ENCODE data around the gene DUSP22. TPM values are rescaled to one million over a fixed set of nuclear protein-coding genes. Genes with fewer than 3 reads are reported as not detected.
"Not testable (repeated sequence)": the region's sequence is repeated elsewhere in the genome, so short reads cannot be mapped to it uniquely, and the experiment has no call there.

DUSP22 gene
- total RNA-seq, 2 experiments from 2014 or later: 38.1 to 47.8 TPM

DNA sequence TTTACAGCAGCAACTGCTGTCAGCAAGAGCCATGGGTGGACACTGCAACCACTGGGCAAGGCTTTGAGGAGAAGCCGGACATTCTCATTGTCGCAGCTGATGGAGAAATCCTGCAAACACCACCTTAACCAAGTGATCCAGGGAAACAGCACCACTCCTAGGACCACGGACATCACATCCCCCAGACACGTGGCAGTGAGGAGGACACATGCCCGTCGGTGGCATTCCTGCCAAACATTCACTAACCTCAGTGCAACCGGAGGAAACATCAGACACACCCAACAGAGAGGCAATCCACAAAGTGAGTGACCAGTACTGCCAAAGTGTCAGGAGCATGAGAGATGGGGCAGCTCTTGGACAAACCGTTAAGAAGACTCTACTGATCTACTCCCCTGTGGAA is 82.7 kb downstream of the DUSP22 start:
- ATAC-seq: no peak
- Mint-ChIP-seq H3K4me3 (no peak overlapping the region), H3K27me3 (peaks cover 37% of the 10 kb centered on the region), H3K4me1 (peaks cover 26% of the 10 kb centered on the region), H3K9me3 (ENCODE audit: low read depth) (no peaks in the 10 kb centered on the region), H3K27ac (no peak overlapping the region), H3K36me3 (peaks cover 2% of the 10 kb centered on the region)
- CTCF ChIA-PET: no interaction called here
- DNase-seq: no peak

DNA sequence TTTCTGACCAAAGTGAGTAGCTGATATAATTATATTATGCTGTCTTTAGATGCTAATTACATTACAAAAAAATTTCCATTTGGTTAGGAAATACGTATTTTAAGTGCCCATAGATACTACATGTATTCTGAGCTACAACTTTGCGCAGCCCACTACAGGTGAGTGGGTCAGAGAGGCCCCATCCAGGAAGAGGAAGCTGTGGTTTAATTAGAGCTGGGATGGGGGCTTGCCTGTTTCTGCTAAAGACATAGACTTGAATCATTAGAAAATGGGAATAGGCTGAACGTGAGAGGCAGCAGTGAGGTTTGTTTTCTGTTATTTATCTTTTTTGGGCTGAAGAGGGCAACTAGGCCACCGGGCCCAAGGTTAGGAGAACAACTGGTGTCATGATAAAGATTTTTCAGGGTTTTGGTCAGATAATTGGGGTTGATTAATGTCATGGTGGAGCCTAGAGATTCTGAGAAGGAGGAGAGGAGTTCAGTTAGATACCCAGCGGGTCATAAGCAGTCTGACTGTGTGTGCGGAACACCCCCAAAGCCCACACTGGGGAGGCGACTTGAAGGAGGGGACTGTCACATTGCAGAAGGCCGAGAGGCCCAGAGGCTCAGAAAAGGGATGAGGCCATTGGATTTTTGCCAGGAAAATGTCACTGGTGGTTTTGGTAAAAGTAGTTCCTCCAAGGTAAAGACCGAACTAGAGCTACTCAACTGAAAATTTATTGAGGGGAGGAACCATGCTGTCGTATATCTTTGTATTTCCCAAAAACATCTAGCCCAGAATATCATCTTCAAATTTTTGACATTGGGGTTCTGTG is 84.7 kb downstream of the DUSP22 start:
- Mint-ChIP-seq H3K27ac (no peak overlapping the region), H3K36me3 (no peaks in the 10 kb centered on the region), H3K4me3 (no peak overlapping the region), H3K4me1 (peaks cover 31% of the 10 kb centered on the region), H3K9me3 (ENCODE audit: low read depth) (no peaks in the 10 kb centered on the region), H3K27me3 (peaks cover 33% of the 10 kb centered on the region)
- CTCF ChIA-PET: interaction anchor here (1.1 kb wide), 1 partner anchor 188 kb away, joined by 3 read pairs; no protein-coding TSS in a partner anchor
- DNase-seq (no peak), ATAC-seq (no peak)

DNA sequence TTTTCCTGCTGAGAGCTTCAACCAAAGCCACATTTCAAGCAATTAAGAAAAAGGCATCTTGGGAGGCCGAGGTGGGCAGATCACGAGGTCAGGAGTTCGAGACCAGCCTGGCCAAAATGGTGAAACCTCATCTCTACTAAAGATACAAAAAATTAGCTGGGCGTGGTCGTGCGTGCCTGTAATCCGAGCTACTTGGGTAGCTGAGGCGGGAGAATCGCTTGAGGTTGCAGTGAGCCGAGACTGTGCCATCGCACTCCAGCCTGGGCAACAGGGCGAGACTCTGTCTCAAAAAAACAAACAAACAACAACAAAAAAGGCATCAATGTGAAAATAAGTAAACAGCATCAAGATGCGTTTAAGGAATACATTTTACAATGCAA is 85.3 kb downstream of the DUSP22 start:
- CTCF ChIA-PET: not testable (repeated sequence)

DNA sequence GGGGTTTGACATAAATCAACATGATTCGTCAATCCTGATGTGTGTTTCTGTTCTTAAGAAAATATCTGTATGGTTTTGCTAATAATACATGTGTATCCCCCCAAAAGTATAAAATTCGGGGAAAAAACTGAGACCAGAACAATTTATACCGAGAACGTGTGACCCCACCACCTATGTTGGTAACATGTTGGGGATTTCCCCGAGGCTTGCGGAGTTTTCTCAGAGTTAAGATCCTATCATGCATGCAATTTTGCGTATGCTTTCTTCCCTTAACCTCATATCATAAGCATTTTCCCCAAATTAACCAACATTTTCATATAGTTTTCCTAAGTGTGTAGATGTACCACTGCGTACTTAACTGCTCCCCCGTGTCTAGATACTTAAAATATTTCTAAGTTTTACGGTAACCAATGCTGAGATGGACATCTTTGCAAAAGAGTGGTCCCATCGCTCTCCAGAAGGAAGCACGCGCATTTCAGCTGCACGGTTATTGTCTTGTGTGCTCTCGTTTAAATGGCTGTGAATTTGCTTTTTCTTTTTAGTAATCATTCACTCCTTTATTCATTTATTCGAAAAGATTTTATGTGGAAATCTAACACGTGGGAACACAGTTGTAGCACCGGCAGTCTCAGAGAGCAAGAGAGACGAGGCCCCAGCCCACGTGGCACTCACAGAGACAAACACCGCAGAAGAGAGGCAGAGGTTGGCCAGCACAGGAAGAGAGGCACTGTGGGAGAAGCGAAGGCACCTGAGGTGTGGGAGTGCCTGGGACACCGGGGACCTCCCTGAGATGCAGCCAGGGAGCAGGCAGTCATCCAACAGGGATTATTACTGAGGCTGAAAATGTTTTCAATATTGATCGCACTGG is 86.0 kb downstream of the DUSP22 start:
- DNase-seq: no peak
- no peak overlapping the region for H3K4me3 Mint-ChIP-seq
- no peak overlapping the region for H3K27ac Mint-ChIP-seq
- H3K4me1 Mint-ChIP-seq: peaks cover 29% of the 10 kb centered on the region
- peaks cover 23% of the 10 kb centered on the region for H3K27me3 Mint-ChIP-seq
- H3K9me3 Mint-ChIP-seq (ENCODE audit: low read depth): no peaks in the 10 kb centered on the region
- CTCF ChIA-PET: no interaction called here
- H3K36me3 Mint-ChIP-seq: no peaks in the 10 kb centered on the region
- no peak for ATAC-seq

More for the DNA sequence above, 85.3 kb downstream of the DUSP22 start:
- ATAC-seq; H3K4me3 Mint-ChIP-seq; H3K36me3 Mint-ChIP-seq; H3K27ac Mint-ChIP-seq; H3K9me3 Mint-ChIP-seq (ENCODE audit: low read depth); DNase-seq: not testable (repeated sequence)
- peaks cover 31% of the 10 kb centered on the region for H3K4me1 Mint-ChIP-seq
- H3K27me3 Mint-ChIP-seq: peaks cover 30% of the 10 kb centered on the region

DNA sequence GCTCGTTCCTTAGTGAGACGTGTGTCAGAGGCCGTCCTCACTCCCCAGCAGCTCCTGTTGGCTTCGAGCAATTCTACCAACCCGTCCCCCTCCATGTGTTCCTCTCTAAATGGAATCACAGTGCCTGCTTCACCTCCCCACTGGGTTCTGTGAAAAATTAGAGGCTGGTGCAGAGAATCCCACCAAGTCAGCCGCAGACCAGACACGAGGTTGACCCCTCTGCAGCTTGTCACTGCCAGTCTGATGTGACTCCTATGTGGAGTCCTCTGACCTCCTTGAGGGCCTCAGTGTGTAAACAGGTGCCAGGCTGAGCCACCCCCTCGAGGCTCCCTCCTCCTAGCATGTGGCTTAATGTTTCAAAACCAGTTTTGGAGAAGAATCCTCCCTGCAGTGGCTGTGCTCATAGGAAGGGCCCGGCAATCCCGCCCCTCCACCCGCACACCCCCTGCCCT is 86.7 kb downstream of the DUSP22 start:
- Mint-ChIP-seq H3K9me3 (ENCODE audit: low read depth) (no peaks in the 10 kb centered on the region), H3K4me3 (no peak overlapping the region), H3K36me3 (no peaks in the 10 kb centered on the region), H3K27me3 (peaks cover 21% of the 10 kb centered on the region), H3K4me1 (peaks cover 29% of the 10 kb centered on the region), H3K27ac (no peak overlapping the region)
- CTCF ChIA-PET: no interaction called here
- DNase-seq (no peak), ATAC-seq (no peak)

DNA sequence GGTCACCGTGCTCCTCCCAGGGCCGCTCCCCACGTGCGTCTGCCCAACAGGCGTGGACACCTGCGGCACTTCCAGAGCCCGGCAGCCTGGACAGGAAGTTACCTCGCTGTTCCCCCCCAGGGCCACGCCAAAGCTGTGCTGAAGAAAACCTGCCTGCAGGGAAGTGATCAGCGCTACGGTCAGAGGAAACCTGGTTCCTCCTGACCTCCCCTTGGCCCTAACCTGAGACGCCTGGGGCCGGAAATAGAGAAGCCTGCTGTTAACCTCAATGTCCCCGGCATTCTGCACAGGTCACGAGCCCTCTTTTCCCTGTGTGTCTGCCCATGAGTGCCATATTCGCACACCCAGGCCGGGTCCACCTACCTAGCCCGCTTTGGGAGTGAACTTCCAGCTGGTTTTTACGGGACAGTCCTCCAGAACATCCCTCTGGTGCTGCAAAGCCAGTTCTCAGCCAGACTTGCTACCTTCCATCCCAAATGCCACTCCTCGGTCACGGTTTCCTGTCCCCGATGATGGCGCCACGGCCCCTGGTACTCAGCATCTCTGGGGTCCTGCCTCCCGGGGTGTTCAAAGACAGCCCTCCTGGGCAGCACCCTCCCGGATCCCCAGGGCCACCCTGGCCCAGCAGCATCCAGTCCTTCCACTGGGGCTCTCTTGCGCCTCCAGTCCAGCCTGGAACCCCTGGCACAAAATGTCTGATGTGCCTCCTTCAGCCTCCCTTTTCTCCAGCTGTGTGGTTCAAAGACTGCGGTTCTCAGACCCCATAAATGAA is 87.3 kb downstream of the DUSP22 start:
- Mint-ChIP-seq H3K4me1 (peaks cover 32% of the 10 kb centered on the region), H3K4me3 (no peak overlapping the region), H3K27ac (no peak overlapping the region), H3K36me3 (no peaks in the 10 kb centered on the region), H3K9me3 (ENCODE audit: low read depth) (no peaks in the 10 kb centered on the region), H3K27me3 (peaks cover 16% of the 10 kb centered on the region)
- DNase-seq: no peak
- CTCF ChIA-PET: no interaction called here
- ATAC-seq: no peak

DNA sequence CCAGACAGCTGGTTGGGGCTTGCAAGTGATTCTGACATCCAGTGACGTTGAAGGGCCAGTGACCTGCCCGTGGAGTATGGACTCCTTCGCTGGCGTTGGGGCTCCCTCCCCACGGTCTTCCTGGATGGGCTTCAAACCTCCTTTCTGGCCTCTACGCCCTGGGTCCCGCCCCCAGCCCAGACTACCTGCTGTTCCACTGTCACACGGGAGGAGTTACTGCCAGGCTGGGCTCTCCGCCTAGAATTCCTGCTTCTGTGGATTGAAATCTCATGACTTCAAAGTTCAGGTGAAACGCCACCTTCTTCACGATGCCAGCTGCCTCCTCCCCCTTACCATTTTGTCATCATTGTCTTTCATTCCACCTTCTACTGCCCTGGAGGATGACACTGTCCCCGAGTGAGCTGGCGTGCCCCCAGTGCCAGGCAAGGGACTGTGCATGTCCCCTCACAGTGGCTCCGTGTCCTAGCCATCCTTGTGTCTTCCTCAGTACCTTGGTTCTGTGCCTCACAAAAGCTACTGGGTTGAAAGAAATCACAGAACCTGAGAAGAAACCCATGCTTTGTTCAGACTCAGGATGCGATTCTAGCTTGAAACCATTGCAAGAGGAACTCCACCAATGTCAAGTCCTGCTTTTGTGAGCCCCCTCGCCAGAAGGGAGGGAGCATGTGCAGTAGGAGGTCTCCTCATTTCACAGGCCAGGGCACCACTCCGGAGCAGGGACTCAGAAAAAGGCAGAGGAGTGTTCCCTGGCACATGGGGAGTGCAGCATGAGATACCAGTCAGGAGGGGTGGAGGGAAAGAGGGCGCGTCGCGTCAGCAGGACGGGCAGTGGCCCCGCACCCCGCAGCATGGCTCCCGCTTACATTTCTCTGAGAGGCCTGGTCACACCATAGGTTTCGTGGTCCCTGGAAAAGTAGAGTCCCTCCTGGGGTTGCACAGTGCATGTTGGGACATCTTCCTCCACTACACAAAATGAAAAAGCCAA is 88.2 kb downstream of the DUSP22 start:
- peaks cover 32% of the 10 kb centered on the region for H3K4me1 Mint-ChIP-seq
- no peak overlapping the region for H3K4me3 Mint-ChIP-seq
- H3K36me3 Mint-ChIP-seq: no peaks in the 10 kb centered on the region
- no peak overlapping the region for H3K27ac Mint-ChIP-seq
- H3K9me3 Mint-ChIP-seq (ENCODE audit: low read depth): no peaks in the 10 kb centered on the region
- no peak for ATAC-seq
- DNase-seq: no peak
- CTCF ChIA-PET: interaction anchor here (1.3 kb wide), 1 partner anchor 10 kb away, joined by 3 read pairs; no protein-coding TSS in a partner anchor
- H3K27me3 Mint-ChIP-seq: peaks cover 11% of the 10 kb centered on the region

DNA sequence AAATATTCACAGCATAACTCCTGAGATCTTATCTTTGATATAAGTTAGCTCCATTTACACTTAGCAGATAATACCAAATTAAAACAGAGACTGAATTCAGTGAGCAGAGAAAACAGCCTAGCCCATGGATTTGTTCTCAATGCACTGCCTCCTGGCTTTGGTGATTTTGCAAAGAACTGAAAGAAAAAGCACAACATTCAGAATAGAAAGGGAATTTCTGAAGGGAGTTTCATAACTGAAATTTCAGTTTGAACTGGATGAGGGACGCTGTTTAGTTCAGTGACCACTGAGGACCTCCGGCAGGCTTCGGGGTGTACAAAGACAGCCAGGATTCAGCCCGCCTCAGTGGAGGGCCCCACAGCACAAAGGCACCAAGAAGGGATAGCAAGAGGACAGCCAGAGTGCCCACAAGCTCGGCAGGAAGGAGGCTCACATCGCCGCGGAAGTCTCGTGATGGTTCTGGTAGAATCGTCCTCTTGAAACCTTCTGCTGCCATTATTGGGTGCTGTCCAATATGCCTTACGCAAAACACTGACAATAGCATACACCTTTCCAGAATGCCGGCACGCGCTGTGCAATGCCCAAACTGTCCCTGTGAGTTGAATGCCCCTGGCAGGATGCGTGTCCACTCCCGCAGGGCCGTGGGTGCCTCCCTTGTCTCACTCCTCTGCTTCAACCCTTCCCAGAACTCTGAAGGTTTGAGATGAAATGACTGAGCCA is 89.6 kb downstream of the DUSP22 start:
- Mint-ChIP-seq H3K4me1 (peaks cover 28% of the 10 kb centered on the region), H3K4me3 (no peak overlapping the region), H3K27me3 (peaks cover 7% of the 10 kb centered on the region), H3K36me3 (no peaks in the 10 kb centered on the region), H3K27ac (no peak overlapping the region), H3K9me3 (ENCODE audit: low read depth) (no peaks in the 10 kb centered on the region)
- DNase-seq: no peak
- CTCF ChIA-PET: interaction anchor here (0.8 to 1.3 kb wide), 2 partner anchors 8 to 192 kb away, joined by 3 read pairs; no protein-coding TSS in a partner anchor
- ATAC-seq: no peak

- no peak overlapping the region for H3K4me3 Mint-ChIP-seq
- CTCF ChIA-PET: interaction anchor here (0.8 kb wide), 1 partner anchor 9 kb away, joined by 3 read pairs; no protein-coding TSS in a partner anchor
- ATAC-seq (no peak), DNase-seq (no peak)
- H3K27ac Mint-ChIP-seq: no peak overlapping the region
- no peaks in the 10 kb centered on the region for H3K36me3 Mint-ChIP-seq
- H3K27me3 Mint-ChIP-seq: peaks cover 7% of the 10 kb centered on the region
- peaks cover 22% of the 10 kb centered on the region for H3K4me1 Mint-ChIP-seq
- H3K9me3 Mint-ChIP-seq (ENCODE audit: low read depth): no peaks in the 10 kb centered on the region
Measured at GRCh38 chr6:382883-383810, 90.9 kb downstream of the DUSP22 start.

- Mint-ChIP-seq H3K4me3 (no peak overlapping the region), H3K9me3 (ENCODE audit: low read depth) (no peaks in the 10 kb centered on the region), H3K27ac (no peak overlapping the region), H3K36me3 (no peaks in the 10 kb centered on the region), H3K27me3 (peaks cover 7% of the 10 kb centered on the region), H3K4me1 (peaks cover 20% of the 10 kb centered on the region)
- ATAC-seq (no peak), DNase-seq (no peak)
- CTCF ChIA-PET: interaction anchor here (0.8 kb wide), 1 partner anchor 8 kb away, joined by 3 read pairs; no protein-coding TSS in a partner anchor
Measured at GRCh38 chr6:383856-384255, 91.6 kb downstream of the DUSP22 start.

- Mint-ChIP-seq H3K27me3 (peaks cover 7% of the 10 kb centered on the region), H3K27ac (no peak overlapping the region), H3K4me1 (peaks cover 25% of the 10 kb centered on the region), H3K4me3 (no peak overlapping the region), H3K9me3 (ENCODE audit: low read depth) (no peaks in the 10 kb centered on the region), H3K36me3 (no peaks in the 10 kb centered on the region)
- CTCF ChIA-PET: interaction anchor here (1.3 kb wide), 1 partner anchor 208 kb away, joined by 4 read pairs; no protein-coding TSS in a partner anchor
- DNase-seq: no peak
- ATAC-seq: no peak
Measured at GRCh38 chr6:384898-385297, 92.6 kb downstream of the DUSP22 start.
